Neuronal stem cell (in vitro differentiated cells): Measurements from ENCODE around the gene GTF2H1.

Source experiments
- small RNA-seq: library from polyadenylated mRNA; stranded (forward); fragments of <200 nt; extraction: miRNeasy Mini kit (QIAGEN cat#:217004); gene quantifications from one replicate; pipeline ENCODE3, GENCODE V24; 2013; ENCODE audit not compliant: insufficient read depth

The GTF2H1 gene

Small RNA genes lying within 50 kb of the gene (small RNA-seq; reads per million reads assigned to genes)
- 2.8 reads per million for gene MIR3159
